ENCODE results near the gene SASH3. TPM values are rescaled to one million over a fixed set of nuclear protein-coding genes. Genes with fewer than 3 reads are reported as not detected.

SASH3 gene
- total RNA-seq, 2 donors from 2014 or later = not detected

DNA sequence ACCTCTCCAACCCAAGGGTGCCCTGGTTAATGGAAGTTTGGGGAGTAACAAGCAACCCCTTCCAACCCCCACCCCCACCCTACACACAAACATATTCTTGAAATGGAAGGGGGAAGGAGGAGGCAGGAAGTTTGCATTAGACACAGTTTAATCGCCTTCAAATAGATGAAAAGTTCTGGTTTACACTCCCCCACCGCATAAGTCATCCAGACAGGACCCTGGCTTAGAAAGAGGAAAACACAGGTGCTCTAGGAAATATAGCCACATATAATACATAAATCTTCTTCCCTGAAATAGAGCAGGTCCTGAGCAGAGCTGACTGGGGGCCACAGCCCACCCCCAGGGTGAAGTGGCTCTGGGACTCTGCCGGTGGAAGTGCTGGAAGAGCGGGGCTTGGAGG is 25.1 kb downstream of the SASH3 start:
- no peak overlapping the region for H3K4me3 Mint-ChIP-seq
- H3K27ac ChIP-seq (ENCODE audit: low read depth, low read length) = no peak overlapping the region
- DNase-seq = no peak
- H3K36me3 Mint-ChIP-seq (ENCODE audit: low read depth) = peaks cover 44% of the 10 kb centered on the region
- H3K4me1 Mint-ChIP-seq = peaks cover 2% of the 10 kb centered on the region
- no peaks in the 10 kb centered on the region for H3K4me1 ChIP-seq (ENCODE audit: control insufficient read depth, insufficient read depth, low read length)
- TF ChIP-seq, protein P1, sequence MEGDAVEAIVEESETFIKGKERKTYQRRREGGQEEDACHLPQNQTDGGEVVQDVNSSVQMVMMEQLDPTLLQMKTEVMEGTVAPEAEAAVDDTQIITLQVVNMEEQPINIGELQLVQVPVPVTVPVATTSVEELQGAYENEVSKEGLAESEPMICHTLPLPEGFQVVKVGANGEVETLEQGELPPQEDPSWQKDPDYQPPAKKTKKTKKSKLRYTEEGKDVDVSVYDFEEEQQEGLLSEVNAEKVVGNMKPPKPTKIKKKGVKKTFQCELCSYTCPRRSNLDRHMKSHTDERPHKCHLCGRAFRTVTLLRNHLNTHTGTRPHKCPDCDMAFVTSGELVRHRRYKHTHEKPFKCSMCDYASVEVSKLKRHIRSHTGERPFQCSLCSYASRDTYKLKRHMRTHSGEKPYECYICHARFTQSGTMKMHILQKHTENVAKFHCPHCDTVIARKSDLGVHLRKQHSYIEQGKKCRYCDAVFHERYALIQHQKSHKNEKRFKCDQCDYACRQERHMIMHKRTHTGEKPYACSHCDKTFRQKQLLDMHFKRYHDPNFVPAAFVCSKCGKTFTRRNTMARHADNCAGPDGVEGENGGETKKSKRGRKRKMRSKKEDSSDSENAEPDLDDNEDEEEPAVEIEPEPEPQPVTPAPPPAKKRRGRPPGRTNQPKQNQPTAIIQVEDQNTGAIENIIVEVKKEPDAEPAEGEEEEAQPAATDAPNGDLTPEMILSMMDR (conservative IDR thresholded peaks at IDR 0.05) = no peak
- no peak overlapping the region for H3K27ac Mint-ChIP-seq
- 98% methylated on average over 4 of the region's 4 CpGs; no CpG with 5 or more reads in 1 of the 2 experiments for WGBS, 2 experiments (ENCODE audit: insufficient coverage in 1 of 2, insufficient read length in 1 of 2)
- H3K9me3 Mint-ChIP-seq = peaks cover 15% of the 10 kb centered on the region
- no peaks in the 10 kb centered on the region for H3K27me3 ChIP-seq (ENCODE audit: control insufficient read depth, insufficient read depth, low read length, poor library complexity, severe bottlenecking)
- no peaks in the 10 kb centered on the region for H3K27me3 Mint-ChIP-seq (ENCODE audit: insufficient read depth)
- no peak overlapping the region for H3K9ac ChIP-seq (ENCODE audit: extremely low read depth, low read length, poor library complexity, severe bottlenecking)
- no peak overlapping the region for H3K4me3 ChIP-seq (ENCODE audit: low read length)
- peaks cover 24% of the 10 kb centered on the region for H3K36me3 ChIP-seq (ENCODE audit: control insufficient read depth, insufficient read depth, low read length)
- H3K9me3 ChIP-seq (ENCODE audit: control insufficient read depth, low read length) = peaks cover 5% of the 10 kb centered on the region

DNA sequence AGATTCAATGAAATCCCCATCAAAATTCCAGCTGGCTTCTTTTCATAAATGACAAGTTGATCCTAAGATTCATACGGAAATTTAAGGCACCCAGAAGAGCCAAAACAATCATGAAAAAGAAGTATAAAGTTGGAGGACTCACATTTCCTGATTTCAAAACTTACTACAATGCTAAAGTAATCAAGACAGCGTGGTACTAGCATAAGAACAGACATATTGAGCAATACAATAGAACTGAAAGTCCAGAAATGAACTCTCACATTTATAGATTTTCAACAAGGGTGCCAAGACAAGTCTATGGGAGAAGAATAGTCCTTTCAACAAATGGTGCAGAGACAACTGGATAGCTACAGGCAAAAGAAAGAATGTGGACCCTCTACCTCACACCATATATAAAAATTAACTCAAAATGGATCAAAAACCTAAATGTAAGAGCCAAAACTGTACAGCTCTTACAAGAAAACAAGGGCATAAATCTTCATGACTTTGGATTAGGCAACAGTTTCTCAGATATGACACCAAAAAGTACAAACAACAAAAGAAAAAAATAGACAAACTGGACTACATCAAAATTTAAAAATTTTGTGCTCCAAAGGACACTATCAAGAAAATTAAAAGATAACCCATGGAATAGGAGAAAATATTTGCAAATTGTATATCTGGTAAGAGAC is 28.5 kb downstream of the SASH3 start:
- H3K4me1 Mint-ChIP-seq = peaks cover 2% of the 10 kb centered on the region
- H3K27ac Mint-ChIP-seq = no peak overlapping the region
- H3K27me3 ChIP-seq (ENCODE audit: control insufficient read depth, insufficient read depth, low read length, poor library complexity, severe bottlenecking) = no peaks in the 10 kb centered on the region
- peaks cover 39% of the 10 kb centered on the region for H3K36me3 ChIP-seq (ENCODE audit: control insufficient read depth, insufficient read depth, low read length)
- peaks cover 5% of the 10 kb centered on the region for H3K9me3 ChIP-seq (ENCODE audit: control insufficient read depth, low read length)
- H3K4me1 ChIP-seq (ENCODE audit: control insufficient read depth, insufficient read depth, low read length) = no peaks in the 10 kb centered on the region
- H3K9me3 Mint-ChIP-seq = peaks cover 33% of the 10 kb centered on the region
- peaks cover 54% of the 10 kb centered on the region for H3K36me3 Mint-ChIP-seq (ENCODE audit: low read depth)
- no peak overlapping the region for H3K27ac ChIP-seq (ENCODE audit: low read depth, low read length)
- TF ChIP-seq, protein P1 (conservative IDR thresholded peaks at IDR 0.05) = no peak
- DNase-seq = no peak
- H3K4me3 ChIP-seq (ENCODE audit: low read length) = no peak overlapping the region
- WGBS, 2 experiments (ENCODE audit: insufficient coverage in 1 of 2, insufficient read length in 1 of 2) = 100% methylated on average over 2 of the region's 2 CpGs; no CpG with 5 or more reads in 1 of the 2 experiments
- H3K4me3 Mint-ChIP-seq = no peak overlapping the region
- no peaks in the 10 kb centered on the region for H3K27me3 Mint-ChIP-seq (ENCODE audit: insufficient read depth)
- H3K9ac ChIP-seq (ENCODE audit: extremely low read depth, low read length, poor library complexity, severe bottlenecking) = no peak overlapping the region

DNA sequence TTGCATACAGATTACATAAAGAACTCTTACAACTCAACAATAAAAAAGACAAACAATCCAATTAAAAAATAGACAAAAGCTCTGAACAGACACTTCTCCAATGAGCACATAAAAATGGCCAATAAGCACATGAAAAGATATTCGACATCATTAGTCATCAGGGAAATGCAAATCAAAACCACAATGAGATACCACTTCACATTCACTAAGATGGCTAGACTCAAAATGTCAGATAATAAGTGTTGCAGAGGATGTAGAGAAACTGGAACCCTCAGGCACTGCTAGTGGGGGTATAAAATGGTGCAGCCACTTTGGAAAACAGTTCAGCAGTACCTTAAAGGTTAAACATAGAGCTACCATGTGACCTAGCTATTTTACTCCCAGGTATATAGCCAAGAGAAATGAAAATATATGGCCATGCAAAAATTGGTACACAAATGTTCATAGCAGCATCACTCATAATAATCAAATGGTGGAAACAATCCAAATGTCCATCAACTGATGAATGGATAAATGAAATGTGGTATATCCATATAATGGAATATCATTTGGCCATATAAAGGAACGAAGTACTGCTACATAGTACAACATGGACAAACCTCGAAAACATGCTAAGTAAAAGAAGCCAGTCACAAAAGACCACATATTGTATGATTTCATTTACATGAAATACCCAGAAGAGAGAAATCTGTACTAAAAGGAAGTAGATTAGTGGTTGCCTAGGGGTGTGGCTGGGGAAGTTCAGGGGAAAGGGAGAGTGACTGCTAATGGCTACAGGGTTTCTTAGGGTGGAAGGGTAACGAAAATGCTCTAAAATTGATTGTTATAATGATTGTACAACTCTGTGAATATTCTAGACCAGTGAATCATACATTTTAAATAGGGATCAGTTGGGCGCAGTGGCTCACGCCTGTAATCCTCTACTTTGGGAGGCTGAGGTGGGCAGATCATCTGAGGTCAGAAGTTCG is 29.4 kb downstream of the SASH3 start:
- TF ChIP-seq, protein P1 (conservative IDR thresholded peaks at IDR 0.05) = no peak
- Histone ChIP-seq H3K36me3 (ENCODE audit: control insufficient read depth, insufficient read depth, low read length) (peaks cover 33% of the 10 kb centered on the region), H3K9ac (ENCODE audit: extremely low read depth, low read length, poor library complexity, severe bottlenecking) (no peak overlapping the region), H3K27ac (ENCODE audit: low read depth, low read length) (no peak overlapping the region), H3K4me3 (ENCODE audit: low read length) (no peak overlapping the region), H3K27me3 (ENCODE audit: control insufficient read depth, insufficient read depth, low read length, poor library complexity, severe bottlenecking) (no peaks in the 10 kb centered on the region), H3K9me3 (ENCODE audit: control insufficient read depth, low read length) (peaks cover 5% of the 10 kb centered on the region), H3K4me1 (ENCODE audit: control insufficient read depth, insufficient read depth, low read length) (no peaks in the 10 kb centered on the region)
- Mint-ChIP-seq H3K27me3 (ENCODE audit: insufficient read depth) (no peaks in the 10 kb centered on the region), H3K36me3 (ENCODE audit: low read depth) (peaks cover 52% of the 10 kb centered on the region), H3K4me3 (no peak overlapping the region), H3K4me1 (peaks cover 2% of the 10 kb centered on the region), H3K27ac (no peak overlapping the region), H3K9me3 (peaks cover 35% of the 10 kb centered on the region)
- no peak for DNase-seq
- 95 to 100% methylated on average over 1 to 5 of the region's 7 CpGs for WGBS, 2 experiments (ENCODE audit: insufficient coverage in 1 of 2, insufficient read length in 1 of 2)
